HG02970 (cell line): ENCODE results near the gene PHF24.
"Not testable (repeated sequence)": the region's sequence is repeated elsewhere in the genome, so short reads cannot be mapped to it uniquely, and the experiment has no call there.

ENCODE experiments used
- ATAC-seq: cut with Tn5 transposase; IDR thresholded peaks from one replicate; pipeline ENCODE4 v1.9.1; 2021; ENCODE audit warnings: mild to moderate bottlenecking, moderate library complexity, moderate number of reproducible peaks; ENCODE audit not compliant: unreplicated experiment, low FRiP score

PHF24 gene

DNA sequence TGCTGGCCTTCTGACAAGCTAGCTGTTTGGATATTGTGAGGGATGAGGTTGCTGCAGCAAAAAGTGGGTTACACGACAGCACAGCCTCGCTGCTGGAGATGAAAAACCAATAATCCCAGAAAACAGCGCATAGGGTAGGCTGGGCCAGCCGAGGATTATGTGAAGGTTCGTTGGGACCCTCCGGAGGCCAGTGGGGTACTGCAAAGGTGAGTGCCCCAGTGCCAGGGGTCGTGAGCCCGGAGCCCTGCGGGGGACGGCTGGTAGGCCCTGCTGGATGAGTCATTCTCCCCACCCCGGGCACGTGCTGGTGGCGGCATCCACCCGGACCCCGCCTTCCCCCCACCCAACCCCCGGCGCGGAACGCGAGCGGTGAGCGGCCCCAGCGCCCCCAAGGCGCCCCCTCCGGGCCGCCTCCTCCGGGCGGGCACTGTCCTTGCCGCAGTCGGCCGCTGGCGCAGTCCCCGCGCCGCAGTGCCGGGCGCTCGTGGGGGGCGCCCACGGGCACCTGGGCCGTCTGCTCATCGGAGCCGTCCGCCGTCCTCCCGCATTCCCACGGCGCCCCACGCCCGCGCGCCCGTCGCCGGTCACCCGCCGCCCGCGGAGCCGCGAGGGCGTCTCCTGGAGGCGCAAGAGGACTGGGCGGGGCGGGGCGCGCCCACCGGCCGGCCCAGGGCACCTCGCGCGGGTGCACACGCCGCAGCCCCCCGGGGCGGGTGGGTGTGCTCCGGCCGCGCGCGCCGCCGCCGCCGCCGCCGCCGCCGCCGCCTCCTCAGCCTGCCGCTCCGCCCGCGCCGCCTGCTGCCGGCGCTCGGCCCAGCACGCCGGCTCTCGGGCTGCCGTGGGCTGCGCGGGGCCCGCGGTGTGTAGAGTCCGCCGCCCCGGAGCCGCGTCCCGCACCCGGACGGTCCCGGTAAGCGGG is at the start of gene PHF24:
TSS of gene PHF24 (plus strand) at position 794 of the 919 bp plus-strand sequence. CDS start 13,014 bp downstream, outside the sequence.
- no peak for ATAC-seq

- ATAC-seq = no peak
Measured at GRCh38 chr9:34927061-34927460, 31.0 kb upstream of the PHF24 start.

DNA sequence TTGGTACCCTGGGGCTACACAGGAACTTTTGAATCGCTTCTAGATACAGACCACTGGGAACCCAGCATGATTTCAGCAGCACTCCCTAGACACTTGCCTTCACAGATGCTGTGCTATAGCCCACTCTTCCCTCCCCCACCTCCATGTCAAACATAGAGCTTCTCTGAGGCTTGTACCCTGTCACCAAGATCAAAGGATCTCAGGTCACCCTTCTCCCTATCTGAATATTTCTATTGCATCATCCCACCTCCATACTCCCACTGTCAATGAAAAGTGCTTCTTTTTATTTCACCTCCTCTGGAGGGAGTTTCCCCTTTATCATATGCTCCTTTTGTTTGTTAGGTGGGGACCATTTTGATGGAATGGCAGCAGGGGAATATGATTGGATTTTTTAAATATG is 29.2 kb upstream of the PHF24 start:
- no peak for ATAC-seq

GRCh38 chr9:34929506-34930102 is 28.5 kb upstream of the PHF24 start:
- ATAC-seq = no peak

GRCh38 chr9:34939989-34940388 is 18.1 kb upstream of the PHF24 start:
- ATAC-seq = not testable (repeated sequence)

- no peak for ATAC-seq
Measured at GRCh38 chr9:34948451-34948850, 9.6 kb upstream of the PHF24 start.

- no peak for ATAC-seq
Measured at GRCh38 chr9:34954225-34954624, 3.9 kb upstream of the PHF24 start.

- not testable (repeated sequence) for ATAC-seq
Measured at GRCh38 chr9:34956066-34956465, 2.0 kb upstream of the PHF24 start.

DNA sequence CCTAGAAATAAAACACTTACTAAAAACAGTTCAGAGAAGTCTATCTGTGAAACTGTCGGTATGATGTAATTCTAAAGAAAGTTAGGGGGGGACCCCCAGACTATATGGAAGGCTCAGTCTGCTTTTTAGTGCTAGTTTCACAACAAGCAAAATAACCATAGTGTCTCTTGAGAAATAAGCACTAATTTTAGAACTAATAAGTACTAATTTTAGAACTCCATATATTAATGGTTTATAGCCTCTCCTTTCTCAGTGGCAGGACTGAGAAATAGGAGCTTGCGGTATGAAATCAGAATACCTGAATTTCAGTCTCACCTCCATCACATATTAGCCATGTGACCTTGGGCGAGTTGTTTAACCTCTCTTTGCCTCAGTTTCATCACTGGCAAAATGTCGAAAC is 1.4 kb upstream of the PHF24 start:
- ATAC-seq = no peak

GRCh38 chr9:34958411-34958982 is 412 bp downstream of the PHF24 start:
- ATAC-seq = no peak

- ATAC-seq = no peak
Measured at GRCh38 chr9:34959461-34959860, 1.4 kb downstream of the PHF24 start.

- ATAC-seq = no peak
Measured at GRCh38 chr9:34961574-34962490, 3.7 kb downstream of the PHF24 start.

- no peak for ATAC-seq
Measured at GRCh38 chr9:34962546-34962945, 4.5 kb downstream of the PHF24 start.

DNA sequence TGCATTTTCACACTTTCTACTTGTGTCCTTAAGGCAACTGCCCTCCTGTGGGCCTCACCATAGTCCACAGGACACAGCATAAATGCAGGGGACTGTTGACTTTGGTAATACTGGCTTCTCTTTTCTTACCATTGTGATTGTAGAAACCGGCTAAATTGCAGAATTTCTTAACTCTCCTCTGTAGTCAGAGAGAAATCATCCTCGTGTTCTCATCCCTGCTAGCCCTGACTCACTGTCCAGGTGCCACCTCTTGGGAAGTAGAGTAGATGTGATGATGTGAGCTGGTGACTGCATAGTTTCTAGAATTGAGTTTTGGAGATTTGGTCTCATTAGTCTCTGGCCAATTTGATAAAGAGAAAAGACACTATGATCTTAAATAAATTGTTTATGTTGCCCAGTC is 5.5 kb downstream of the PHF24 start:
- no peak for ATAC-seq

GRCh38 chr9:34964458-34964857 is 6.4 kb downstream of the PHF24 start:
- no peak for ATAC-seq

GRCh38 chr9:34971146-34971811 is 13.2 kb downstream of the PHF24 start:
- no peak for ATAC-seq

DNA sequence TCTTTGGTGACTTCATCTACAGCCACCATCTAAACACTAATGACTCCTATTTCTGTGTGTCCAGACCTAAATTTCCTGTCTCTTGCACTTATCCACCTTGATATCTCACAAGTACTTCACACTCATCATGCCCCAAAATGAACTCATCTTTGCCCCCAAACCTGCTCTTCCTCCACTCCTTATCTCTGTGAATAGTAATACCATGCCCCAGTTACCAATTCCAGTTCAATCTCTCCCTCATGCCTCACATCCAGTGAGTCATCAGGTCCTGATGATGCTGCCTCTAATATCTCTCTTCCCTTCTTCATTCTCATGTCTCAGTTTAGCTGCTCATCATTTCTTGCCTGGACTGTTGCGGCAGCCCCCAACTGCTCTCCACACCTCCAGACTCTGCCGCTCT is 16.6 kb downstream of the PHF24 start:
- no peak for ATAC-seq

DNA sequence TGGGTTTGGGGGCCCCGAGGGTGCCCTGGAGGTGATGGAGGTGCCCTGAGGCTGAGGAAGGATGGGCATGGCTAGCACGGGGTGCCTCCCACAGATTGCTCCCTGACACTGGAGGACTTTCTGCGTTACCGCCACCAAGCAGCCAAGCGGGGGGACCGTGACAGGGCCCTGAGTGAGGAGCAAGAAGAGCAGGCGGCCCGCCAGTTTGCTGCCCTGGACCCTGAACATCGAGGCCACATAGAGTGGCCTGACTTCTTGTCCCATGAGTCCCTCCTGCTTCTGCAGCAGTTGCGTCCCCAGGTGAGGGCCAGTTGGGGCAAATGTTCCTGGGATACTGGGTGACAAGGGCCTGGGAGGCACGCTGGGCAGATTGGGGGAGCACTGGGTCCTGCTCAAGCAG is 18.4 kb downstream of the PHF24 start:
- ATAC-seq = no peak

GRCh38 chr9:34976992-34977391 is 18.9 kb downstream of the PHF24 start:
- ATAC-seq = no peak

DNA sequence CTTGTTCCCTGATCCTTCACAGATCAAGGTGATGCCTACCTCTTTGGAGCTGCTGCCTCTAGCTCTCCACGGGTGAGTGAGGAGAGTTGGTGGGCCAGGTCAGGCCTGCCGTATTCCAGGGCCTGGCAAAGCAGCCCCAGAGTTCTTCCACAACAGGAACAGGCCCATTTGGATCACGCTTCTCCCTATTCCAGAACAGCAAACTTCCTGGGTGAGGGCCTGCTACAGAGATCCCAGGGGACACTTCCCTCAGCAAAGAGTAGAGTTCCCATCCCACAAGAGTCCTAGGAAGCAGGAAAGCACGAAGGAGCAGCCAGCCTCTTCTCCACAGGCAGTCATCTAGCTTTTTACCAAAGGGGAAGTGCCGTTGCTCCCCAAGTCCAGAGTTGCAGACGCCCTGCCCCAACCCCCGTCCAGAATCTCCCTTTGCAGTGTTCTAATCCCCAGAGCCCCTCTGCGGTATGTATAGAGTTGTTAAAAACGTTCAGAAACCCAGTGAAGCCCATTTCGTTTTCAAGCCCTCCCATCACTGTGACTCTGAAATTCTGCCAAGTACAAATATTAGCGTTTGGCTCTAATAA is 22.2 kb downstream of the PHF24 start:
- no peak for ATAC-seq
